OCI-LY3 (cell line): ENCODE measurements around the gene C11orf24.
"Not testable (repeated sequence)": the region's sequence is repeated elsewhere in the genome, so short reads cannot be mapped to it uniquely, and the experiment has no call there.

Experiments
- H2AFZ ChIP-seq: fragments of 200-600, 300-600 bp; shearing (Covaris generic); 2 replicates; pipeline ENCODE4 v1.6.0; 2014; ENCODE audit warnings: antibody characterized with exemption, low read depth, low read length
- H3K27ac ChIP-seq: fragments of 200-600, 300-600 bp; sonication (generic); 2 replicates; pipeline ENCODE4 v1.5.1; 2014; ENCODE audit warnings: mild to moderate bottlenecking, low read length, moderate library complexity, mixed read lengths
- H3K27me3 ChIP-seq: fragments of 200-600, 300-600 bp; sonication (generic); 2 replicates; pipeline ENCODE4 v1.6.1; 2014; ENCODE audit warnings: low read depth, low read length, mixed read lengths
- H3K36me3 ChIP-seq: fragments of 200-600, 300-600 bp; sonication (generic); replicated peaks from 2 replicates; pipeline ENCODE3; 2014; ENCODE audit warnings: low read depth, low read length, mixed read lengths
- H3K4me1 ChIP-seq: fragments of 300-600, 200-600 bp; sonication (generic); 2 replicates; pipeline ENCODE4 v1.6.1; 2014; ENCODE audit warnings: low read length, mixed read lengths
- H3K4me2 ChIP-seq: fragments of 200-600, 300-600 bp; sonication (generic); 2 replicates; pipeline ENCODE4 v1.6.1; 2014; ENCODE audit warnings: low read length, mixed read lengths
- H3K4me3 ChIP-seq: fragments of 300-600, 200-600 bp; sonication (generic); 2 replicates; pipeline ENCODE4 v1.5.1; 2014; ENCODE audit warnings: antibody characterized with exemption, mild to moderate bottlenecking, low read length, moderate library complexity
- H3K79me2 ChIP-seq: fragments of 300-600, 200-600 bp; shearing (Covaris generic); 2 replicates; pipeline ENCODE4 v1.6.1; 2014; ENCODE audit warnings: mild to moderate bottlenecking, low read length, mixed read lengths
- H3K9ac ChIP-seq: fragments of 300-600, 200-600 bp; shearing (Covaris generic); 2 replicates; pipeline ENCODE4 v1.6.0; 2014; ENCODE audit warnings: mild to moderate bottlenecking, low read length, moderate library complexity
- H3K9me3 ChIP-seq: fragments of 200-600, 300-600 bp; shearing (Covaris generic); 2 replicates; pipeline ENCODE4 v1.6.1; 2014; ENCODE audit warnings: low read length, mixed read lengths; ENCODE audit not compliant: insufficient read depth
- H4K20me1 ChIP-seq: fragments of 200-600, 300-600 bp; sonication (generic); 2 replicates; pipeline ENCODE4 v1.6.1; 2016; ENCODE audit warnings: low read length, mixed read lengths; ENCODE audit not compliant: insufficient read depth
- CTCF ChIP-seq: fragments of 200-600, 300-600 bp; sonication (generic); IDR thresholded peaks from 2 replicates; pipeline ENCODE4 v1.5.1; 2014; ENCODE audit warnings: antibody characterized with exemption, low read length, low read depth
- EZH2phosphoT487 ChIP-seq: fragments of 200-600 bp; shearing (Covaris generic); IDR thresholded peaks from 2 replicates; pipeline ENCODE4 v1.6.1; 2018; ENCODE audit warnings: antibody characterized with exemption, mixed run types, low read depth

Gene C11orf24

GRCh38 chr11:68251765-68252164 lies 20.0 kb downstream of the C11orf24 start:
- no peak overlapping the region for H3K4me3 ChIP-seq
- 0 out of 2 replicates have a peak, but pooled peaks cover 3% of the 10 kb centered on the region for H3K9me3 ChIP-seq
- H2AFZ ChIP-seq, result no peak overlapping the region
- no peak overlapping the region for H3K27ac ChIP-seq
- no peak overlapping the region for H3K9ac ChIP-seq
- H4K20me1 ChIP-seq, result no peaks in the 10 kb centered on the region
- peak overlapping the region; percentile 6; the same call in 1 of the 2 replicates for H3K4me2 ChIP-seq
- no peaks in the 10 kb centered on the region for H3K27me3 ChIP-seq
- H3K36me3 ChIP-seq, result no peaks in the 10 kb centered on the region
- no peak for TF ChIP-seq EZH2phosphoT487
- TF ChIP-seq CTCF, result no peak
- H3K4me1 ChIP-seq, result peaks cover 6% of the 10 kb centered on the region
- H3K79me2 ChIP-seq, result no peaks in the 10 kb centered on the region

- not testable (repeated sequence) for H2AFZ ChIP-seq, H3K9me3 ChIP-seq, H3K4me2 ChIP-seq
These were observed 26.9 kb downstream of the C11orf24 start for GRCh38 chr11:68244912-68245311.

GRCh38 chr11:68243847-68244246 lies 27.9 kb downstream of the C11orf24 start:
- not testable (repeated sequence) for H3K9me3 ChIP-seq, H3K9ac ChIP-seq, H4K20me1 ChIP-seq, H2AFZ ChIP-seq, H3K27me3 ChIP-seq, H3K4me2 ChIP-seq, H3K4me3 ChIP-seq, H3K79me2 ChIP-seq, H3K27ac ChIP-seq, H3K4me1 ChIP-seq, H3K36me3 ChIP-seq

More at GRCh38 chr11:68244912-68245311, 26.9 kb downstream of the C11orf24 start:
- not testable (repeated sequence) for H4K20me1 ChIP-seq, H3K79me2 ChIP-seq, H3K27me3 ChIP-seq, H3K36me3 ChIP-seq, H3K27ac ChIP-seq, H3K4me3 ChIP-seq, H3K9ac ChIP-seq, H3K4me1 ChIP-seq

- Histone ChIP-seq H4K20me1 (no peaks in the 10 kb centered on the region), H2AFZ (no peak overlapping the region), H3K27ac (no peak overlapping the region), H3K4me3 (no peak overlapping the region), H3K27me3 (peaks cover 11% of the 10 kb centered on the region), H3K9ac (no peak overlapping the region), H3K4me1 (no peaks in the 10 kb centered on the region), H3K4me2 (no peak overlapping the region), H3K36me3 (no peaks in the 10 kb centered on the region), H3K9me3 (no peaks in the 10 kb centered on the region), H3K79me2 (no peaks in the 10 kb centered on the region)
- no peak for TF ChIP-seq CTCF
- no peak for TF ChIP-seq EZH2phosphoT487
These were observed 29.2 kb downstream of the C11orf24 start for GRCh38 chr11:68242616-68243015.

GRCh38 chr11:68231621-68232020 lies 40.2 kb downstream of the C11orf24 start:
- Histone ChIP-seq H3K9ac (no peak overlapping the region), H2AFZ (no peak overlapping the region), H3K27ac (no peak overlapping the region), H3K4me3 (no peak overlapping the region), H3K27me3 (peaks cover 10% of the 10 kb centered on the region), H3K4me2 (no peak overlapping the region), H4K20me1 (no peaks in the 10 kb centered on the region), H3K9me3 (peaks cover 14% of the 10 kb centered on the region), H3K4me1 (no peaks in the 10 kb centered on the region), H3K36me3 (peaks cover 3% of the 10 kb centered on the region), H3K79me2 (no peaks in the 10 kb centered on the region)
- TF ChIP-seq CTCF, result no peak
- no peak for TF ChIP-seq EZH2phosphoT487
